HG03342 (cell line): ENCODE data around the gene NDUFA3.
"Not testable (repeated sequence)": the region's sequence is repeated elsewhere in the genome, so short reads cannot be mapped to it uniquely, and the experiment has no call there.

Experiments
- ATAC-seq: cut with Tn5 transposase; IDR thresholded peaks from one replicate; pipeline ENCODE4 v1.9.1; 2021; ENCODE audit warnings: mild to moderate bottlenecking, moderate library complexity; ENCODE audit not compliant: unreplicated experiment

The NDUFA3 gene

GRCh38 chr19:54102421-54103169, at the start of gene NDUFA3:
Gene NDUFA3 (plus strand): TSS chr19:54102855. CDS start chr19:54102879, 24 bp downstream.
- peak; percentile 94 for ATAC-seq

GRCh38 chr19:54062643-54063042, 40.0 kb upstream of the NDUFA3 start:
- ATAC-seq: no peak

- no peak for ATAC-seq
Observed at GRCh38 chr19:54063350-54064116, 39.1 kb upstream of the NDUFA3 start, which contains the start of gene VSTM1. Gene VSTM1 (minus strand): TSS chr19:54063897. CDS start chr19:54063777, 120 bp downstream.

- no peak for ATAC-seq
Observed at GRCh38 chr19:54069470-54069869, 33.2 kb upstream of the NDUFA3 start.

- no peak for ATAC-seq
Observed at GRCh38 chr19:54073829-54074228, 28.8 kb upstream of the NDUFA3 start.

GRCh38 chr19:54074851-54075250, 27.8 kb upstream of the NDUFA3 start:
- ATAC-seq: no peak

- no peak for ATAC-seq
Observed at GRCh38 chr19:54077334-54077733, 25.3 kb upstream of the NDUFA3 start.

- ATAC-seq: no peak
Observed at GRCh38 chr19:54081032-54081431, 21.6 kb upstream of the NDUFA3 start, which contains the start of gene TARM1. Gene TARM1 (minus strand): TSS chr19:54081365. CDS start chr19:54081340, 25 bp downstream.

- no peak for ATAC-seq
Observed at GRCh38 chr19:54084410-54084809, 18.2 kb upstream of the NDUFA3 start.

- ATAC-seq: no peak
Observed at GRCh38 chr19:54094426-54095000, 8.1 kb upstream of the NDUFA3 start.

- ATAC-seq: no peak
Observed at GRCh38 chr19:54095136-54095858, 7.4 kb upstream of the NDUFA3 start.

- not testable (repeated sequence) for ATAC-seq
Observed at GRCh38 chr19:54095859-54096616, 6.6 kb upstream of the NDUFA3 start.

- ATAC-seq: no peak
Observed at GRCh38 chr19:54096617-54097106, 6.0 kb upstream of the NDUFA3 start.

- no peak for ATAC-seq
Observed at GRCh38 chr19:54099190-54099902, 3.3 kb upstream of the NDUFA3 start.

GRCh38 chr19:54099903-54100255, 2.8 kb upstream of the NDUFA3 start:
- ATAC-seq: not testable (repeated sequence)

- ATAC-seq: no peak
Observed at GRCh38 chr19:54100561-54100960, 2.1 kb upstream of the NDUFA3 start, which contains the start of gene OSCAR. Gene OSCAR (minus strand): TSS chr19:54100803. CDS start chr19:54100792, 11 bp downstream.

GRCh38 chr19:54104998-54105715, 2.5 kb downstream of the NDUFA3 start:
- no peak for ATAC-seq

- no peak for ATAC-seq
Observed at GRCh38 chr19:54105796-54106195, 3.1 kb downstream of the NDUFA3 start.

- no peak for ATAC-seq
Observed at GRCh38 chr19:54106716-54107115, 4.1 kb downstream of the NDUFA3 start.
